Gastroesophageal sphincter (tissue), 3 donors: Measurements from ENCODE around the gene TNRC6B.
"Not testable (repeated sequence)": the region's sequence is repeated elsewhere in the genome, so short reads cannot be mapped to it uniquely, and the experiment has no call there.

Experiments
- EP300 ChIP-seq: sonication (generic); formaldehyde crosslinking; IDR thresholded peaks from one replicate; pipeline ENCODE4 v1.6.1; 2017; ENCODE audit warnings: antibody characterized with exemption, mild to moderate bottlenecking
- POLR2AphosphoS5 ChIP-seq: sonication (generic); formaldehyde crosslinking; IDR thresholded peaks from one replicate; pipeline ENCODE4 v1.6.1; 2017; ENCODE audit warnings: antibody characterized with exemption
- TF ChIP-seq, protein P1 (sequence below), 4 experiments: fragments of 200-600 bp in 2 of 4; fragments of 450-650 bp in 2 of 4; sonication (generic) in 1 of 4; IDR thresholded peaks; one replicate each; pipeline ENCODE4 v1.5.1; 2017 to 2019; ENCODE audit warnings: antibody characterized with exemption in 4 of 4, mild to moderate bottlenecking in 2 of 4, moderate library complexity in 2 of 4

DNA sequence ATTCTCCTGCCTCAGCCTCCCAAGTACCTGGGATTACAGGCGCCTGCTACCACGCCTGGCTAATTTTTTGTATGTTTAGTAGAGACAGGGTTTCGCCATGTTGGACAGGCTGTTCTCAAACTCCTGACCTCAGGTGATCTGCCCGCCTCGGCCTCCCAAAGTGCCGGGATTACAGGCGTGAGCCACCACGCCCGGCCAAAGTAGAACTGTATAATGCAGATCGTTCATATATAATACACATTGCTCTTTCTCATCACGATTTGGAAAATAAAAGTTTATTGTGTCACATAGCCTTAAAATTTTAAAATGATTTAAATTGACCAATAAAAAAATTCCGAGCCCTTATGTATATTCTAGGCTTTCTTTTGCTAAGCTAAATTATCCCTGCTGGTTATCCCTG, 133.9 kb downstream of the TNRC6B start:
- TF ChIP-seq, protein P1, sequence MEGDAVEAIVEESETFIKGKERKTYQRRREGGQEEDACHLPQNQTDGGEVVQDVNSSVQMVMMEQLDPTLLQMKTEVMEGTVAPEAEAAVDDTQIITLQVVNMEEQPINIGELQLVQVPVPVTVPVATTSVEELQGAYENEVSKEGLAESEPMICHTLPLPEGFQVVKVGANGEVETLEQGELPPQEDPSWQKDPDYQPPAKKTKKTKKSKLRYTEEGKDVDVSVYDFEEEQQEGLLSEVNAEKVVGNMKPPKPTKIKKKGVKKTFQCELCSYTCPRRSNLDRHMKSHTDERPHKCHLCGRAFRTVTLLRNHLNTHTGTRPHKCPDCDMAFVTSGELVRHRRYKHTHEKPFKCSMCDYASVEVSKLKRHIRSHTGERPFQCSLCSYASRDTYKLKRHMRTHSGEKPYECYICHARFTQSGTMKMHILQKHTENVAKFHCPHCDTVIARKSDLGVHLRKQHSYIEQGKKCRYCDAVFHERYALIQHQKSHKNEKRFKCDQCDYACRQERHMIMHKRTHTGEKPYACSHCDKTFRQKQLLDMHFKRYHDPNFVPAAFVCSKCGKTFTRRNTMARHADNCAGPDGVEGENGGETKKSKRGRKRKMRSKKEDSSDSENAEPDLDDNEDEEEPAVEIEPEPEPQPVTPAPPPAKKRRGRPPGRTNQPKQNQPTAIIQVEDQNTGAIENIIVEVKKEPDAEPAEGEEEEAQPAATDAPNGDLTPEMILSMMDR (IDR thresholded peaks at IDR 0.05), result not testable (repeated sequence)
- not testable (repeated sequence) for TF ChIP-seq EP300, POLR2AphosphoS5
